ENCODE data around the gene GPR173.

The GPR173 gene

DNA sequence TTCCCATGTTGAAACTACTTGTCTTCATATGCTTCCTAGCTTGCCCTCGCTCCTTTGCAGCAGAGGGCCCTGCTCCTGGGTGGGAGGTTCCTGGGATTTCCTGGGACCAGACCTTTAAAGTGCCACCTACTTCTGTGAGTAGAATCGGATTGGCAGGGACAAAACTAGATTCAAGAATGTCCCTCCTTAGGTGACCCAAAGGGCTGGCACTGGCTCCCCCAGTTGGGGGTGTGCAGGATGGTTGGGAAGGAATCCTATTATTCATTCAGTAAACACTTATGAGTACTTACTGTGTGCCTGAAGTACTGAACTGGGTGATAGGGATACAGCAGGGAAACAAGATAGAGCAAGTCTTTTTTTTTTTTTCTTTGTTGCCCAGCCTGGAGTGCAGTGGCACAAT is 42.8 kb downstream of the GPR173 start:
- no peak for FAIRE-seq

DNA sequence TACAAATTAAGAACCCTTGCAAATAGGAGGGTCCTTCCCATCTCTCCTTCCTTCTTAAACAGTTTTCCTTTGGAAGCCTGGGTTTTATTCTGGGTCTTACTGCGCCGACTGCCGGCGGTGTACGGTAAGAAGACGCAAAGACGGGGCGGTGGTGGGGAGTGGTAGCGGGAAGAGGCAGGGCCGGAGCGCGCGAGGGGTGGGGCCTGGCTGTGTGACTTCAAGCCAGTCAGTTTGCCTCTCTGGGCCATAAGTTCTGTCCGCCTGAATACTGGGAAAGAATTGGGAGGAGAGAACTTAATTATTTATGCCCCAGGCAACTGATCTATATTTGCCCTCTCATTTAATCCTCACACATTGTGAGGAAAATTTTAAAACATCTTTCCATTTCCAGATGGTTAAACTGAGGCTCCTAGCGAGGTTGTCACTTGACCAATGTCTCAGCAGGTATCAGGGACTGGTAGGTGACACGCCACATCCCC is 44.6 kb downstream of the GPR173 start:
- FAIRE-seq, result no peak

DNA sequence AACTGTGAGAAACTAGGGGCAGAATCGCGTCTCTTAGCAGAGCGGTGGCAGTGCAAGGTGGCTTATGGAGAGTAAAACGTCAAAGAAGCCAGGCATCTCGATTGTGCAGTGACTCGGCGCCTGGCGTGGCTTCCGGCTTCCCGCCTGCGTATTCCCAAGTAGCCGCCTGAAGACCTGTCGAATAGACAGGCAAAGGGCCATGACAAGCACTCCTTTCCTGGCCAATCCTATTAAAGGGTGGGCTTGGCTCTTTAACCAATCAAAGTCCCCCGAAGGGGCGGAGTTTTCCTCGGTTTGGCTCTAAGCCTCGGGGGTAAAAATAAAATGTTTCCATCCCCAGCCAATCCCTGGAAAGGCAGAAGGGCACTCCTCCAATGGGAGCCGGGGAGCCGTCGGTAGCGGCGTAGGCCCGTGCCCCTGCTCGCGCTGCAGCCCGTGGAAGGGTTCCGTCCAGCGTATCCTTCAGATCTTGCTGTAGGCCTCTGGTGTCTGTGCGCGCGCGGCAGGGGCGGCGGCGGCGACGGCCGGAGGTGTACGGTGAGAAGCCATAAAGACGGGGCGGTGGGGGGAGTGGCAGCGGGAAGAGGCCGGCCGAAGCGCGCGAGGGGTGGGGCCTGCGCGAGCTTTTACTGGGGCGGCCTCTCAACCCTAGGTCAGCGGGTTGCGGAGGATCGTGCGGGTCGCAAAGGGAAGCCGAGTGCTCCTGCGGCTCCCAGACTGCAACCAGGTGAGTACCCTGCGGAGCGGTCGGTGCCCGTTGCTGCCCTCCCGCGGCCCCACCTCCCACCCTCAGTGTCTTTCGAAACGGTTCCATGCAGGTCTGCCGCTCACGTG is 45.4 kb downstream of the GPR173 start, which contains the start of gene KANTR:
KANTR (plus strand) TSS at position 395 of the 834 bp plus-strand sequence. CDS start 30,131 bp downstream, outside the sequence.
- FAIRE-seq, result peak; percentile 90

DNA sequence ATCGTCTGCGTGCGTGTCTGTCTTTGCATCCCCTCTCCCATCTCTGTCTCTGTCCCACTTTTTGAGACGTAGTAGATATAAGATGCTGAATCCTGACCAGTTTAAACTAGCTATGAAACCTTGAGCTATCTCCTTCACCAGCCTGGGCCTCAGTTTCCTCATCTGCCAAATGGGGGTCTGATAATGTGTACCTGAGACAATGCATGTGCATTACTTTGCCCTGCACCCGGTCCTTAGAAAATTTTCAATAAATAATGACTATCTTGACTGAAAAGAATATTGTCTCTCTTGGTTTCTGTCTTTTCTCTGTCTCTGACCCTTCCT is 46.0 kb downstream of the GPR173 start:
- FAIRE-seq, result no peak

- no peak for FAIRE-seq
Measured at GRCh38 chrX:53095796-53096195, 47.2 kb downstream of the GPR173 start.

DNA sequence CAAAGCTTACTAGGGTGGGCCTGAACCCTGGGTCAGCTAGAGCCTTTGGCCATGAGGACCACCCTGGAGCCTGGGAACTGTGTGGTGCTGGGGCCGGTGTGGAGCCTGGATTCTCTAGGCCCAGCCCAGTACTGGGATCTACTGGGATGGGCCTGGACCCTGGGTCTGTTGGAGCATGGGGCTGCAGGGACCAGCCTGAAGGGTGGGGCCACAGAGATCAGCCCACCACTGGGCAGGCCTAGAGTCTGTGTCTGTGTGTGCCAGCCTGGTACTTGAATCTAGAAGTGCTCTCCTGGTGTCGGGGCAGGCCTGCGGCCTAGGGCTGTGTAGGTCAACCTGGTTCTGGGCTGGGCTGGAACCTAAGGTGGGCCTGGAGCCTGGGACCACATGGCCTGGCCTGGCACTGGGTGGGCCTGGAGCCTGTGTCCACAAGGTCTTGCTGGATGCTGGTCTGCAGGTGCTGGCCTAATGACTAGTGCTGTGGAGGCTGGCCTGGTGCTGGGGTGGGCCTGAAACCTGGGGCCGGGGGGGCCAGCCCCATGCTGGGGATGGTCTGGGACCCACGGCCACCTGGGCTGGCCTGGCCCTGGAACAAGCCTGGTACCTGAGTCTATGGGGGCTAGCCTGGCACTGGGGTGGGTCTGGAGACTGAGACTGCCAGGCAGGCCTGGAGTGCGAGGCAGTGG is 66.4 kb downstream of the GPR173 start:
- FAIRE-seq, result no peak

GRCh38 chrX:53115550-53115874 is 66.9 kb downstream of the GPR173 start:
- no peak for FAIRE-seq

- no peak for FAIRE-seq
Measured at GRCh38 chrX:53116101-53116500, 67.5 kb downstream of the GPR173 start.

DNA sequence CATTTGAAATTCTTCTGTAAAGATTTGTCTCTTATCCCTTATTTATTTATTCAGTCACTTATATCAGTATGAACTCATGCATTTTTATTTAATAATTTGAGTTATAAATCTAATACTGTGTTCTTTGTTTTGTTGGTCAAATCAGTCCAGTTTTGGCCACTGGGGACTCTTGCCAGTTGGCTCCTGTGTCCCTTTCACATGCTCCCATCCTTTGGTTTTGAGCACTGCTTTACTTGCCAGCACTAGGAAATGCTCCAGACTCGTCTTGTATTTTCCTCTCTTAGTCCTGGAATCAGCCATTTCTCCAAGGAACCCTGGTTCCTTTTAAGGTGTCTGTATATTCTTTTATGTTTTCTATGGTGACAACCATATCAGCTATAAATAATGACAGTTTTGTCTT is 73.4 kb downstream of the GPR173 start:
- FAIRE-seq, result no peak

DNA sequence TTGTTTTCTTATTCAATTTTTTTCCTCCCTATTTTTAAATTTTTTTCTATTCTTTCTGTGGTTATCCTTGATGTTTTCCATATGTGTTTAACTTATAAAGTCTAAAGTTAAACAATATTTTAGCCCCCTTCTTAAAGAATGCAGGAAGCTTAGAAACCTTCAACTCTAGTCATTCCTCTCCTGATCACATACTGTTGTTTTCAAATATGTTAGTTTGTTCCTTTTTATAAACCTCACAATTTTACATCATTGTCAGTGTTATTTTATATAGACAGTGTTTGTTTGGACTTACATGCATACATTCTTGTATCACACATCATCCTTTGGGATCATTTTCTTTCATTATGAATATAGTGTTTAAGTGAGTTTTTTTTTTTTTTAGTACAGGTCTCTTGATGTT is 76.9 kb downstream of the GPR173 start:
- FAIRE-seq, result no peak

DNA sequence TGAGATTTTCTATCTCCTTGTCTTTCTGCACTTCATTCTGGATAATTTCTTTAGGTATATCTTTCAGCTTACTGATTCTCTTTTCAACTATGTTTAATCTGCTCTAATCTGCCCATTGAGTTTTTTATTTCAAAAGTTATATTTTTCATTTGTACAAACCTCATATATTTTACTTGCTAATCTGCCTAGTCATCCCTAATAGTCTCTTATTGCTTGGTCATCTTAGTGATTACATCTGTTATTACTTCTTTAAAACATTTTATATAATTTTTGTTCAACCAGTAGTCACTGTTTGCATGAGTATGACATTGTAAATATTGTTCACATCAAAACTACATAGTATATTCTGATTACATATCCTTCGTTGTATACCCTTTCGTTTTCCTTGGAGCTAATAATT is 77.8 kb downstream of the GPR173 start:
- FAIRE-seq, result no peak

DNA sequence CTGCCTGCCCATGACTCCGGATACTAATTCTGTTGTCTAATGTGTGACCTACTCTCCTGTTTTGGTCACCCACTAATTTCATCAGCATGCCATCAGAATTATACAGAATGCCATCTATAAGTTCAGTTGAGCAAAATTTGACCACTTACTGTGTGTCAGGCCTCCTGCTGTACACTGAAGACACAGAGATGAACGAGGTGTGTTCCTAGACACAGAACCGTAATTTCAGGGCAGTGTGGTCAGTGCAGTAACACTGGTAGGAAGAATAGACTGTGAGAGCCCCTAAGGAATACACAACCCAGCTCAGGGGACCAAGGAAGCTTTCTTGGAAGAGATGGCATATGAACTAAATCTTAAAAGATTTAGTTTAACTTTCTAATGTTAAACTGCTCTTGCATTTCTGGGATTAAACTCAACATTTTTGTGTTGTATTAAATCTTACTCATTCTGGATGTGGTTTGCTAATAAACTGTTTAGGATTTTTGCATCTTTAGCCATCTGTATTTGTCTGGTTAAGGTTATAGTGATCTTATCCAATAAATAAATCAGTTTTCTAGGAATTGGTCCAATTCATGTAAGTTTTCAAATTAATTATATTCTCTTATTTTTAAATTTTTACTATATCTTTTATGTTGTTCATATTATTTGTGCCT is 79.6 kb downstream of the GPR173 start:
- no peak for FAIRE-seq

All from TTC549 (cell line).